Type B pancreatic cell (in vitro differentiated cells): ENCODE data around the gene TTC21B. TPM values are rescaled to one million over a fixed set of nuclear protein-coding genes. Genes with fewer than 3 reads are reported as not detected.
"Not testable (repeated sequence)": the region's sequence is repeated elsewhere in the genome, so short reads cannot be mapped to it uniquely, and the experiment has no call there.

Experiments
- DNase-seq: peaks from one replicate; pipeline ENCODE4 v3.0.0; 2021; ENCODE audit warnings: mixed read lengths; ENCODE audit not compliant: unreplicated experiment; ENCODE audit errors: extremely low spot score
- H3K27ac Mint-ChIP-seq: 2 replicates; pipeline ENCODE4 v1.8.0; 2021; ENCODE audit warnings: mild to moderate bottlenecking, mixed read lengths
- H3K27me3 Mint-ChIP-seq: 2 replicates; pipeline ENCODE4 v1.8.0; 2021; ENCODE audit warnings: mixed read lengths
- H3K36me3 Mint-ChIP-seq: 2 replicates; pipeline ENCODE4 v1.8.0; 2021; ENCODE audit warnings: mixed read lengths
- H3K4me1 Mint-ChIP-seq: one replicate; pipeline ENCODE4 v1.8.0; 2021; ENCODE audit warnings: mixed read lengths; ENCODE audit not compliant: unreplicated experiment
- H3K4me3 Mint-ChIP-seq: 2 replicates; pipeline ENCODE4 v1.8.0; 2021; ENCODE audit warnings: mild to moderate bottlenecking, mixed read lengths
- H3K9me3 Mint-ChIP-seq: 2 replicates; pipeline ENCODE4 v1.8.0; 2021; ENCODE audit warnings: mixed read lengths
- long read RNA-seq: library from polyadenylated mRNA; unstranded; transcript quantifications from one replicate; pipeline ENCODE4 v2.0.0, GENCODE V29; 2020
- total RNA-seq: library from RNA; stranded (reverse); gene quantifications from 2 replicates; pipeline ENCODE4 v1.2.1, GENCODE V29; 2021; ENCODE audit warnings: low replicate concordance
- TF ChIP-seq, protein P1 (sequence below): fragments of 200-600 bp; sonication (generic); conservative IDR thresholded peaks from 2 replicates; pipeline ENCODE4 v1.5.0; 2021; ENCODE audit warnings: antibody characterized with exemption, mild to moderate bottlenecking

TTC21B gene
- total RNA-seq, result 12.0 and 25.8 TPM in 2 replicates
- long read RNA-seq, transcript TTC21B-203 (11 exons, 1,844 nt), result major isoform, 7 of 22 reads
- long read RNA-seq, partial matches to known transcripts, result 13 of 22 reads
- long read RNA-seq, other reads (novel, unspliced or antisense), result 2 of 22 reads

- no peaks in the 10 kb centered on the region for H3K27me3 Mint-ChIP-seq
- peak; percentile 96 for DNase-seq
- peak within 1 kb of the TSS; percentile 70 for H3K4me3 Mint-ChIP-seq
- TF ChIP-seq, protein P1, sequence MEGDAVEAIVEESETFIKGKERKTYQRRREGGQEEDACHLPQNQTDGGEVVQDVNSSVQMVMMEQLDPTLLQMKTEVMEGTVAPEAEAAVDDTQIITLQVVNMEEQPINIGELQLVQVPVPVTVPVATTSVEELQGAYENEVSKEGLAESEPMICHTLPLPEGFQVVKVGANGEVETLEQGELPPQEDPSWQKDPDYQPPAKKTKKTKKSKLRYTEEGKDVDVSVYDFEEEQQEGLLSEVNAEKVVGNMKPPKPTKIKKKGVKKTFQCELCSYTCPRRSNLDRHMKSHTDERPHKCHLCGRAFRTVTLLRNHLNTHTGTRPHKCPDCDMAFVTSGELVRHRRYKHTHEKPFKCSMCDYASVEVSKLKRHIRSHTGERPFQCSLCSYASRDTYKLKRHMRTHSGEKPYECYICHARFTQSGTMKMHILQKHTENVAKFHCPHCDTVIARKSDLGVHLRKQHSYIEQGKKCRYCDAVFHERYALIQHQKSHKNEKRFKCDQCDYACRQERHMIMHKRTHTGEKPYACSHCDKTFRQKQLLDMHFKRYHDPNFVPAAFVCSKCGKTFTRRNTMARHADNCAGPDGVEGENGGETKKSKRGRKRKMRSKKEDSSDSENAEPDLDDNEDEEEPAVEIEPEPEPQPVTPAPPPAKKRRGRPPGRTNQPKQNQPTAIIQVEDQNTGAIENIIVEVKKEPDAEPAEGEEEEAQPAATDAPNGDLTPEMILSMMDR, result peak; percentile 93
- no peaks in the 10 kb centered on the region for H3K4me1 Mint-ChIP-seq
- no peaks in the 10 kb centered on the region for H3K36me3 Mint-ChIP-seq
- H3K27ac Mint-ChIP-seq, result no peak within 1 kb of the TSS
- no peaks in the 10 kb centered on the region for H3K9me3 Mint-ChIP-seq
These were observed at the start of gene TTC21B for GRCh38 chr2:165953655-165954606. Gene TTC21B (minus strand): TSS chr2:165953776. CDS start chr2:165953705, 71 bp downstream.

DNA sequence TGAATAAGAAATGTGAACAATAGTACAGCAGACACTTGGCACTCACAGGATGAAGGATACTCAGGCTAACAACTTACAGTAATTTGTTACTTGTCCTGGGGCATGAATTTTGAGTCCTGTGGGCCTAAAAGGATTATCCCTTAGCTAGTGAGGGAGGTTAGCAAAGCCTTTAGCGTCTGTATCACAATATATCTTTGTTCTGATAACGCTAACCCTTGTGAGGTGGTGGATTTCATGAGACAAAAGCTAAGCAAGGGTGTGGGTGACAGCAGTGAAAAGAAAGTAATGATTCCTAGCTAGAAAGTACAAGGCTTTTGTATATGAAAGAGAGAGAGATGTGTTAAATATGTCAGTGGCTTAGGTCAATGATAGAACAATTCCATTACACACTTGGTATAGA, 46.8 kb upstream of the TTC21B start:
- H3K27ac Mint-ChIP-seq, result no peak overlapping the region
- no peaks in the 10 kb centered on the region for H3K27me3 Mint-ChIP-seq
- no peaks in the 10 kb centered on the region for H3K36me3 Mint-ChIP-seq
- TF ChIP-seq, protein P1, result no peak
- no peaks in the 10 kb centered on the region for H3K4me1 Mint-ChIP-seq
- no peak overlapping the region for H3K4me3 Mint-ChIP-seq
- no peaks in the 10 kb centered on the region for H3K9me3 Mint-ChIP-seq
- no peak for DNase-seq

DNA sequence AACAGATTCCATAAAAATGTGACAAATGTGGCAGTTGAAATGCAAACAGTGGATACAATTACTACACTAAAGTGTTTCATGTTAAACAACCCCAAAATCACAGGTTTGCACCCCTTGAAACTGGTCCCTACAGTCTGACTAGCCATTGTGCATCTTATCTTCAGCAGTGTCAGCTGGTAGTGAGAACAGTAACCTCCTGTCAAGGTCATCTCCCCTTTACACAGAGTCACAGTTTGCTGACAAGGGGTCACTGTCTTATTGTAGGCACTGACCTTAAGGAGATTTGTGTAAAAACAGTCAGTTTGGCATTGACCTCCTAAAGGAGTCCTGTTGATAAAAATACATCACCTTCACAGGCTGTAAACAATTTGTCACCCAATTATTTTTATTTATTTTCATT, 37.3 kb upstream of the TTC21B start:
- Mint-ChIP-seq H3K9me3 (no peaks in the 10 kb centered on the region), H3K36me3 (no peaks in the 10 kb centered on the region), H3K4me1 (no peaks in the 10 kb centered on the region), H3K4me3 (no peak overlapping the region), H3K27me3 (no peaks in the 10 kb centered on the region), H3K27ac (no peak overlapping the region)
- DNase-seq, result no peak
- TF ChIP-seq, protein P1, result no peak

DNA sequence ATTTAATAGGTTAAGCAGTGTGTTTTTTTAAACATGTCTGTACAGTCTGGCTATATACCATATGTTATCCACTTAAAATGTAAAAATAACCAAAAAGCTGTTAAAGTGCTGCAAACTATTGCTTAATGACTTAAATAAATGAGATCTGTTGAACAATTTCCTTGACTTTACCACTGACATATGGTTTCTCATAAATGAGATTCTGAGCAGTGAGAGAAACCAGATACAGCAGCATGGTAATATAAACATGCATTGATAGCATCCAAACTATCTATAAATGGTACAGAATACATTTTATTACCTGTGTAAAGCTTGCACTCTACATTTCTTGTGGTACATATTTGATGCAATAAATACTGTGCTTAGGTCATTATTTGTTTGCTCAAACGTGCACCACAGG, 36.3 kb upstream of the TTC21B start:
- Mint-ChIP-seq H3K27me3 (peaks cover 4% of the 10 kb centered on the region), H3K4me3 (no peak overlapping the region), H3K9me3 (no peaks in the 10 kb centered on the region), H3K4me1 (no peaks in the 10 kb centered on the region), H3K36me3 (no peaks in the 10 kb centered on the region), H3K27ac (no peak overlapping the region)
- no peak for DNase-seq
- TF ChIP-seq, protein P1, result no peak

DNA sequence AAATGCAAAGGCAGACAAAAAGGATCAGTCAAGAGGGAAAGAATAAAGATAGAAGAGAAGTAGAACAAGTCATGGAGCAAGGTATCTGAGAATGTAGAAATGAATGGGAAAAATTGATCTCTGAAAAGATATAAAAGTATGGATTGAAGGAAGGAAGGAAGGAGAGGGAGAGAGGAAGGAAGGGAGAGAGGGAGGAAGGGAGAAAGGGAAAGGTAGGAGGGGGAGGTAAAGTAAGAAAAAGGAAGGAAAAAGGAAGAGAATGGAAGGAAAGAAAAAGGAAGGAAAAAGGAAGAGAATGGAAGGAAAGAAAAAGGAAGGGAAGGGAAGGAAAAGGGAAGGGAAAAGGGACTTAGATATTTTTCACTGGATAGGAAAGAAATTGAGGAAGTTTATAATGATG, 31.5 kb upstream of the TTC21B start:
- H3K9me3 Mint-ChIP-seq, result no peaks in the 10 kb centered on the region
- no peaks in the 10 kb centered on the region for H3K36me3 Mint-ChIP-seq
- H3K27ac Mint-ChIP-seq, result no peak overlapping the region
- no peak overlapping the region for H3K4me3 Mint-ChIP-seq
- no peak for DNase-seq
- peaks cover 10% of the 10 kb centered on the region for H3K27me3 Mint-ChIP-seq
- H3K4me1 Mint-ChIP-seq, result no peaks in the 10 kb centered on the region
- TF ChIP-seq, protein P1, result no peak

DNA sequence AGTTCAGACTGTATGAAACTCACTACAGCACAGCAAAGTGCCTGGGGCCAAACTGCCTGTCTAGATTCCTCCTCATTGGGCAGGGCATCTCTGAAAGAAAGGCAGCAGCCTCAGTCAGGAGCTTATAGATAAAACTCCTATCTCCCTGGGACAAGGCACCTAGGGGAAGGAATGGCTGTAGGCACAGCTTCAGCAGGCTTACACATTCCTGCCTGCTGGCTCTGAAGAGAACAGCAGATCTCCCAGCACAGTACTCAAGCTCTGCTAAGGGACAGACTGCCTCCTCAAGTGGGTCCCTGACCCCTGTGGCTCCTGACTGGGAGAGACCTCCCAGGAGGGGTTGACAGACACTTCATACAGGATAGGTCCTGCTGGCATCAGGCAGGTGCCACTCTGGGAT, 18.6 kb upstream of the TTC21B start:
- H3K27ac Mint-ChIP-seq, DNase-seq, H3K4me1 Mint-ChIP-seq, H3K9me3 Mint-ChIP-seq, H3K36me3 Mint-ChIP-seq, H3K4me3 Mint-ChIP-seq, H3K27me3 Mint-ChIP-seq: not testable (repeated sequence)
